T-helper 17 cell (primary cell): ENCODE results near the gene TTC34. TPM values are rescaled to one million over a fixed set of nuclear protein-coding genes. Genes with fewer than 3 reads are reported as not detected.

Experiments used
- ATAC-seq: fragments of 150-1000 bp; cut with Tn5 transposase; 2 replicates; pipeline ENCODE4 v1.10.0; 2021; ENCODE audit warnings: mild to moderate bottlenecking, moderate library complexity
- DNase-seq, 3 donors: peaks; one replicate each; pipeline versions ENCODE4 v3.0.0 to v3.0.0-alpha.2; 2020 to 2021
- H3K9me3 ChIP-seq: one replicate; pipeline ENCODE4 v1.7.0; 2013; ENCODE audit warnings: low read length, mild to moderate bottlenecking; ENCODE audit not compliant: control insufficient read depth, poor library complexity, severe bottlenecking
- H3K27ac Mint-ChIP-seq: one replicate; pipeline ENCODE4 v1.8.0; 2022; ENCODE audit warnings: mild to moderate bottlenecking, moderate library complexity, mixed read lengths
- H3K27me3 Mint-ChIP-seq: one replicate; pipeline ENCODE4 v1.8.0; 2022; ENCODE audit warnings: mixed read lengths
- H3K36me3 Mint-ChIP-seq: one replicate; pipeline ENCODE4 v1.8.0; 2022; ENCODE audit warnings: low read depth, mixed read lengths
- H3K4me1 Mint-ChIP-seq: one replicate; pipeline ENCODE4 v1.8.0; 2022; ENCODE audit warnings: mild to moderate bottlenecking, mixed read lengths
- H3K4me3 Mint-ChIP-seq: one replicate; pipeline ENCODE4 v1.8.0; 2022; ENCODE audit warnings: mild to moderate bottlenecking, moderate library complexity, mixed read lengths
- total RNA-seq, 4 donors: library from RNA in 2 of 4; stranded (reverse) in 2 of 4; gene quantifications; one replicate each; pipeline ENCODE4 v1.2.3 and lab custom pipeline; 2022 to 2026

The TTC34 gene
- total RNA-seq, 2 donors from 2014 or later, result 0.94 to 1.1 TPM

- DNase-seq, result no peak
- Mint-ChIP-seq H3K36me3 (no peaks in the 10 kb centered on the region), H3K4me1 (peaks cover 6% of the 10 kb centered on the region), H3K27ac (no peak overlapping the region), H3K4me3 (no peak overlapping the region), H3K27me3 (peaks cover 9% of the 10 kb centered on the region)
- ATAC-seq, result no peak
- H3K9me3 ChIP-seq, result no peaks in the 10 kb centered on the region
Observed at GRCh38 chr1:2636733-2637132, 164.8 kb downstream of the TTC34 start.

- H3K27ac Mint-ChIP-seq, result no peak overlapping the region
- H3K4me1 Mint-ChIP-seq, result peaks cover 6% of the 10 kb centered on the region
- H3K27me3 Mint-ChIP-seq, result peaks cover 13% of the 10 kb centered on the region
- H3K4me3 Mint-ChIP-seq, result no peak overlapping the region
- no peaks in the 10 kb centered on the region for H3K9me3 ChIP-seq
- no peak for ATAC-seq
- DNase-seq, result no peak
- H3K36me3 Mint-ChIP-seq, result no peaks in the 10 kb centered on the region
Observed at GRCh38 chr1:2635361-2636010, 166.0 kb downstream of the TTC34 start.

GRCh38 chr1:2633936-2634491 is 167.5 kb downstream of the TTC34 start:
- no peak for ATAC-seq
- H3K9me3 ChIP-seq, result no peaks in the 10 kb centered on the region
- peak in 1 of 3 donors; percentile 4 for DNase-seq
- no peaks in the 10 kb centered on the region for H3K36me3 Mint-ChIP-seq
- H3K27me3 Mint-ChIP-seq, result peaks cover 18% of the 10 kb centered on the region
- H3K4me1 Mint-ChIP-seq, result peaks cover 4% of the 10 kb centered on the region
- no peak overlapping the region for H3K27ac Mint-ChIP-seq
- H3K4me3 Mint-ChIP-seq, result no peak overlapping the region

DNA sequence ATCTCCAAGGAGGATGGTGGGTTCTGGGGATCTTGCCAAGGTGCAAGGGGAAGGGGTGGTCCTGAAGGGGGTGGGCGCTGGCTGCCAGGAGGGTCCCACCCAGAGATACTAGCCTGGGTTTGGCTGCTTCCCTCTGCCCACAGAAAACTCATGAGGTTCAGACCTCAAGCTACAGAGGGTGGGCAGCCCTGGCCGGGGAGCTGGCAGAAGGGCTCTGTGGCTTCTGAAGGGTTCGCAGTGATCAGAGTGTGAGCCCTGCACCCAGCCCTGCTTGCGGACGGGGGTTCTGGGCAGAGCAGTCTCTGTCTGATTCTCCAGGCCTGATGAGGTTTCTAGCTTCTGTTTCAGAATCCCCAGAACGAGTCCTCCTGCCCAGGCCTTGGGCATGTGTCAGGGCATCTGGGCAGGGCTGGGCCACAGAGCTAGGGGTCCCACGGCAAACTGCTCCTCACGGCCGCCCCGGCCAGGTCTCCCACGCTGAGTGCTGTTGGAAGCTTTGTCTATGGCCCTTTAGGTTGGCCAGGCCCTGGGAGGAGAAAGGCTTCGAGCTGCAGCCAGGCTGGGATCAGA is 168.0 kb downstream of the TTC34 start:
- H3K36me3 Mint-ChIP-seq, result no peaks in the 10 kb centered on the region
- H3K27me3 Mint-ChIP-seq, result peaks cover 18% of the 10 kb centered on the region
- no peak overlapping the region for H3K4me3 Mint-ChIP-seq
- H3K4me1 Mint-ChIP-seq, result peaks cover 2% of the 10 kb centered on the region
- DNase-seq, result no peak
- H3K27ac Mint-ChIP-seq, result no peak overlapping the region
- ATAC-seq, result no peak
- H3K9me3 ChIP-seq, result no peaks in the 10 kb centered on the region

DNA sequence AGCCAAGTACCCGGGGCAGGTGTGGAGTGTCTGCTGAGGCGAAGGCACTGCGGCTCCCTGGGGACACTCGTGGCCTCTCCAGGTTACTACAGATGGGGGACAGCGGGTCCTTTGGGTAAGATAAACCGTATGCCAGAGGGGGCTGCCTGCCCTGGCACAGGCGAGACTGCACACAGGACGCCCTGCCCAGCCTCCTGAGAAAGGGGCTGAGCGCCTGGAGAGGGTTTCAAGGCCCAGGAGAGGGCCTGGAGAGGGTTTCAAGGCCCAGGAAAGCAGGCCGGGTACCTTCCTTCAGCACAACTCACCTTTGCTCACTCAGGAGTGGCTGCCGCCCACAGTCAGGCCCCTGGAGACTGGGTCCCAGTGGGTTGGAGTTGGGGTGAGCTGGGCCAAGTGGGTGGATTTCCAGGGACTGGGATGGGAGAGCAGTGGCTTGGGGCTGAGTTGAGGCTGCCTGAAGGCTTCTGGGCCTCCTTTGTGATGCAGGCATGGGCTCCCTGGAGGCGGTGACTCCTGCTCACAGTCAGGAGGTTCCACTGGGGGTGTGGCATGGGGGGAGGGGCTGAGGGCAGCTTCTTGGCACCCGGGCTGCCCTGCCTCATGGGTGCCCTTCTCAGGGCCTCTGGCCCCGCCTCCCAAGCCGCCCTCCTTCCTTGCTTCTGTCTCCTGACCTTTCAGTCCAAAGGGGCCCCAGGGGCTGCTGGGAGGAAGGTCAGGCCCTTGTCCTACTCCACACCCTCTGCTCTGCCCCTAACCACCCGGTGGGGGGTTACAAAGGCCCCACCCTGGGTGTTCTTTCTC is 168.7 kb downstream of the TTC34 start, which contains the start of gene MMEL1:
MMEL1 (minus strand) TSS at position 456 of the 801 bp plus-strand sequence. CDS start 3,532 bp downstream, outside the sequence.
- Mint-ChIP-seq H3K4me1 (peaks cover 2% of the 10 kb centered on the region), H3K4me3 (no peak within 1 kb of the TSS), H3K27ac (no peak within 1 kb of the TSS), H3K27me3 (peaks cover 19% of the 10 kb centered on the region), H3K36me3 (no peaks in the 10 kb centered on the region)
- H3K9me3 ChIP-seq, result no peaks in the 10 kb centered on the region
- ATAC-seq (no peak), DNase-seq (no peak)

DNA sequence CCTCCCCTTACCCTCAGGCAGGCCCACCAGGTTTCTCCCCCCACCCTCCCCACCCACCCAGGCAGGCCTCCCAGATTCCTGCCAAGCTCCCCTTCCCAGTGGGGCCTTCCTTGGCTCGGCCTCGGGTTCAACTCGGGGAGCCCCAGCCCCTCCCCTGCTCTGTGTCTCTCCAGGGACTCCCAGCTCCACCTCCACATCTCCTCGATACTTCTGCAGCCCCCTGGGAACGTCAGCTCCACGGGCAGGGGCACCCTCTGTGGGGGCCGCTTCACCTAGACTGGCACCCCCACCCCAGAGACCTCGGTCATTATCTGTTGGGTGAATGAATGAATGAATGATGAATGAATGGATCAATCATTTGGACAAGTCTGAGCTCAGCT is 169.5 kb downstream of the TTC34 start:
- Mint-ChIP-seq H3K36me3 (no peaks in the 10 kb centered on the region), H3K27ac (no peak overlapping the region), H3K4me1 (peaks cover 2% of the 10 kb centered on the region), H3K27me3 (peaks cover 27% of the 10 kb centered on the region), H3K4me3 (no peak overlapping the region)
- no peak for DNase-seq
- no peak for ATAC-seq
- H3K9me3 ChIP-seq, result no peaks in the 10 kb centered on the region

GRCh38 chr1:2631136-2632050 is 170.1 kb downstream of the TTC34 start:
- no peak for ATAC-seq
- H3K4me3 Mint-ChIP-seq, result no peak overlapping the region
- H3K9me3 ChIP-seq, result no peaks in the 10 kb centered on the region
- no peak for DNase-seq
- H3K27ac Mint-ChIP-seq, result no peak overlapping the region
- H3K36me3 Mint-ChIP-seq, result peaks cover 2% of the 10 kb centered on the region
- H3K27me3 Mint-ChIP-seq, result peaks cover 33% of the 10 kb centered on the region
- H3K4me1 Mint-ChIP-seq, result peaks cover 2% of the 10 kb centered on the region

DNA sequence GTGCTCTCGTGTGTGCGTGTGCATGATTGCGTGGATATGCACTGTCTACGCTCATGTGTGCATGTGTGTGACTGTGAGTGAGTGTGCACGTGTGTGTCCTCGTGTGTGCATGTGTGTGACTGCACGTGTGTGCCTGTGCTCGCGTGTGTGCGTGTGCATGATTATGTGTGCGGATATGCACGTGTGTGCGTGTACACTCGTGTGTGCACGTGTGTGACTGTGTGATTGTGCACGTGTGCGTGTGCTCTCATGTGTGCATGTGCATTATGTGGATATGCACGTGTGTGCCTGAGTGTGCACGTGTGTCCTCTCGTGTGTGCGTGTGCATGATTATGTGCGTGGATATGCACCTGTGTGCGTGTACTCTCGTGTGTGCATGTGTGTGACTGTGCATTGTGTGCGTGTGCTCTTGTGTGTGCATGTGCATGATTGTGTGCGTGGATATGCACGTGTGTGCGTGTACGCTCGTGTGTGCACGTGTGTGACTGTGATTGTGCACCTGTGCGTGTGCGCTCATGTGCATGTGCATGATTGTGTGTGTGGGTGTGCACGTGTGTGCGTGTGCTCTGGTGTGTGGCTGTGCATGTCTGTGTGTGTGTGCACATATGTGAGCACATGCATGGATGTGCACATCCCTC is 170.9 kb downstream of the TTC34 start:
- no peak overlapping the region for H3K4me3 Mint-ChIP-seq
- H3K36me3 Mint-ChIP-seq, result peaks cover 2% of the 10 kb centered on the region
- H3K9me3 ChIP-seq, result no peaks in the 10 kb centered on the region
- peaks cover 2% of the 10 kb centered on the region for H3K4me1 Mint-ChIP-seq
- peaks cover 41% of the 10 kb centered on the region for H3K27me3 Mint-ChIP-seq
- ATAC-seq, result no peak
- H3K27ac Mint-ChIP-seq, result no peak overlapping the region
- no peak for DNase-seq

DNA sequence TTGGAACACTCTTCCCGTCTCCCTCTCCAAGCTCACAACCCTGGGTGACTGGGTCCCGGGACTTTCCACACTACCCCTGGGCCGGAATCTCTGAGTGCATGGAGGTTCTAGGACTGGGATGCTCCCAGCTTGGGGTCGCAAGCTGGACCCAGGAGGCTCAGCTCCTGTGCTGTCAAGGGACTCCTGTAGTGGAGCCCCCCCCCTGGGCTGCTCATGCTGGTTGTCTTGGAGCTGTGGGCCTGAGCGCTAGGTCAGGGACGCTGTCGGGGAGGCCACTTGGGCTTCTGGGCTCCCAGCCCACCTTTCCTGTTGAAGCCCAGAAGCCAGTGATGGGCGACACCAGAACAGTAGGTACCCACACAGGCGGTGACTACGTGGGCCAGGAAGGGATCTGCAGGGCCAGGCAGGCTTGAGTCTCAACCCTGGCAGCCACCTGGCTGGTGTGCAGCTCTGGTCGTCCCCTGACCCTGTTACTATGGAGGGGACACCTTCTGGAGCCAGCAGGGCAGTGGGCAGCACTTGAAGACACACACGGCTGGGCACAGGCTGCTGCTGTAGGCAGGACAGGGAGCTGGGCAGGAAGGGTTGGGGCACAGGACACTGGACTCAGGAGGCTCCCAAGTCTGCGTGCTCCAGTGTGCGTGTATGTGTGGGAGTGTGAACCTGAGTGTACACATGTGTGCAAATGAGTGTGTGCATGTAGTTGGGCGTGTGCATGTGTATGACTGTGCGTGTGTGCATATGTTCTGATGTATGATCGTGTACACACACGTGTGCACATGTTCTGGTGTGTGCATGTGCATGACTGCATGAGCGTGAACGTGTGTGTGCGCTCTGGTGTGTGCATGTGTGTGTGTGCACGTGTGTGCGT is 171.6 kb downstream of the TTC34 start:
- peak in 1 of 3 donors; percentile 4 for DNase-seq
- Mint-ChIP-seq H3K27ac (no peak overlapping the region), H3K4me3 (peak overlapping the region; percentile 9), H3K27me3 (peaks cover 48% of the 10 kb centered on the region), H3K36me3 (peaks cover 2% of the 10 kb centered on the region), H3K4me1 (peaks cover 2% of the 10 kb centered on the region)
- H3K9me3 ChIP-seq, result no peaks in the 10 kb centered on the region
- no peak for ATAC-seq

DNA sequence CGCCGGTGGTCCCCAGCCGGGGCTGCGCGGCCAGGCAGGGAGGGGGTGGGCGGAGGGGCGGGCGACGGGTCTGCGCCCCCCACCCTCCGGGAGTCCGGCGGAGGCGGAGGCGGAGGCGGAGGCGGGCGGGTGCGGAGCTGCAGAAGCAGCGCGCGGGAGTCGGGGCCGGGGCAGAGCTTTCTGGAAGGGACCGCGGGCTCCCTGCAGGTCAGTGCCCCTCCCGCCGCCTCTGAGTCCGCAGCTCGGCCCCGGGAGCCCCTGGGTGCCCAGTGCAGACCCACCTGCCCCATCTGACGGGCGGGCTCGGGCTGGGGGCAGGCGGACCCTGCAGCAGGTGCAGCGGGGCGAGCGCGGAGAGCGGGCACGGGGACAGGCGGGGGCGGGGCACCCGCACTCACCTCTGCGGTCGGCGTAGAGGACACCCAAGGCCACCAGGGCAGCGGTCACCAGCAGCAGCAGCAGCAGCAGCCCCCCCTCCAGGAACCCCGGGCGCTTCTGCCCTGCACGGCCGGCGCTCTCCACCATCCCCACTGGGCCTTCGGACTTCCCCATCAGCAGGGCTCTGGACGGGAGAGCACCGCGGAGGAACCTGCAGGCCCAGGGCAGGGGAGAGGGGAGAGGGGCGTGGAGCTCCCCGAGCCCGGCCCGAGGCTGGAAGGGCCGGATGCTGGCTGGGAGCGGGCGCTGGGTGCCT is 172.4 kb downstream of the TTC34 start:
- H3K27me3 Mint-ChIP-seq, result peaks cover 55% of the 10 kb centered on the region
- H3K4me1 Mint-ChIP-seq, result peaks cover 4% of the 10 kb centered on the region
- peak overlapping the region; percentile 9 for H3K4me3 Mint-ChIP-seq
- DNase-seq (peak in 1 of 3 donors; percentile 6), ATAC-seq (no peak)
- H3K27ac Mint-ChIP-seq, result no peak overlapping the region
- no peaks in the 10 kb centered on the region for H3K9me3 ChIP-seq
- peaks cover 6% of the 10 kb centered on the region for H3K36me3 Mint-ChIP-seq

DNA sequence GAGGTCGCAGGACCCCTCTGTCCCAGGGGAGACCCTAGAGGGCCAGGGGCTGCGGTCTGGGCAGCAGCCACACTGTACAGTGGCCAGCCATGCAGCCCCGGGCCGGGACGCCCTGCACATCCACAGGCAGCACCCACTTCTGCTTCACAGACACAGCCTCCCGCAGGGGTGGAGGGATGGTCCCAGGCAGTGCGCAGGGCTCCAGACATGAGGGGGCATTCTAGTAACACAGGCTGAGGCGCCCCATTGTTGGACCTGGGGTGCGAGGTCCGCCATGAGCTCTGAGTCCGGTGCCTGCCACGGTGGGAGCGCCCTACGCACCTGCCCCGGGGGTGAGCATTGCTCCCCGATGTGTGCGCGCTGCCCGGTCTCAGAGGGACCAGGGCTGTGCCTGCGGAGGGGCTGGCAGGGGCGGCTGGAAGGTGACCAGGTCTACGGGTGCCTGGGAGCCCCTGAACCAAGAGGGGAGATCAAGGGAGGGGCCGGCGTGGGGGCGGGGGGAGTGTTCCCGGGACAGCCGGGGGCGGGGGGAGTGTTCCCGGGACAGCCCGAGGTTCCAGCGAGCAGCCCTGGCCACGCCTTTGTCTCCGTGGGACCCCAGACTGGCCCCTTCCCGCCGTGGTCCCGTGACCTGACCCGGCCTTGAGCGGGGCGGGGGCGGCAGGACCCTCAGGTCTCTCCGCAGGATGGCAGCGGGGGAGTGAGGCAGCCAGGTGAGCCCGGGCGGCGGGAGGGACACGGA is 173.1 kb downstream of the TTC34 start:
- H3K36me3 Mint-ChIP-seq, result peaks cover 6% of the 10 kb centered on the region
- peaks cover 4% of the 10 kb centered on the region for H3K4me1 Mint-ChIP-seq
- H3K9me3 ChIP-seq, result no peaks in the 10 kb centered on the region
- DNase-seq, result peak in 1 of 3 donors; percentile 8
- peak; percentile 36 for ATAC-seq
- peaks cover 55% of the 10 kb centered on the region for H3K27me3 Mint-ChIP-seq
- no peak overlapping the region for H3K27ac Mint-ChIP-seq
- peak overlapping the region; percentile 47 for H3K4me3 Mint-ChIP-seq
